ENCODE results near the gene DERL2.
A peak's percentile ranks its signal among the peaks of the same experiment; 100 is the strongest.

The DERL2 gene

DNA sequence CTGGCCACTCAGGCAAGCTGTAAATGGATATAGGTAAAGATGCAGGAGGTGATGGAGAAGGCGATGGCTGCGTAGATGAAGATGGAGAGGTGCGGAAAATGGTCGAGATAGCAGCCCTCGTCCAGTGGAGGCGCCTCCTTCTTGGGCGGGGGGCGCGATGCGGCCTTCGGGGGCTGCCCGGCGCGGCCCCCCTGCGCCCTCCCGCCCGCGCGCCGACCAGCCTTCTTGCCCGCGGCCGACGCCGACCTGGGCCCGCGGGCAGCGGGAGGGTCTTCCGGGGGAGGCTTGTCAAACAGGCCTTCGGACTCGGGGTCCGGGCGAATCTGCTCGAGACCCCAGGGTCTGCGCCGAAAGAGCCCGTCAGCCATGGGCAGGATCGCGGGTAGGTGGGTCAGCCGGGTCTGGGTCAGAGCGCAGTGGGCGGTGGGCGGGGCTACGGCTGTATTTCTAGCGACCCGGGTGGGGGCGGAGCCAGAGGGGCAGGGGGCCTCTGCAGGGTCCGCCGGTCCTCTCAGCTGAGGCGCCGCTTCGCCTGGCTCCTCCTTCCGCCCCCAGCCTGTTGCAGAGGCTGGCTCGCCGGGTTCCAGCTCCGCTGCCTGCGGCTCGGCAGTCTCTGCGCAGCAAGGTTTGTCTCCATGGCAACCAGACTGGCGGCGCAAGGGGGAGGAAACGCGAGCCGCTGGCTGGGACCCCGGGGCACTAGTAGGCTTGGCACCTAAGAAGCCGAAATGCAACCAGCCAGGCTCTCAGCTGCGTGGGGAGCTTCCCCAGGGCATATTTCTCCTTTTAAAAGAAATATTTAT, 14.8 kb upstream of the DERL2 start:
- DNase-seq = peak; percentile 68

DNA sequence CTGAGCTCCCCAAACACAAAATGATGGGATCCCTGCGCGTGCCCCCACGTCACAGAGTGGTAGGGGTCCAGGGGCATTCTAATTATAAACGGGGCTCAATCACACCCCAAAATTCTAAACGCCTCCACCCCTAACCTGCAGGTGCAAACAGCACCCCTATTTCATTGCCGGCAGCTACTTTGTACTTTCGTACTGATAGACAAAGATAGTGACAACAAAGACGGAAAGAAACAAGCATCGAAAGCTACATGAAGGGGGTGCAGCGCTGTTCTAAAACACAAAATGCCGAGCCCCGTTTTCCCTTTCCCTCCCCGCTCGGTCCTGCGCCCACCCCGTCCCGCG, 14.2 kb upstream of the DERL2 start:
- no peak for DNase-seq

DNA sequence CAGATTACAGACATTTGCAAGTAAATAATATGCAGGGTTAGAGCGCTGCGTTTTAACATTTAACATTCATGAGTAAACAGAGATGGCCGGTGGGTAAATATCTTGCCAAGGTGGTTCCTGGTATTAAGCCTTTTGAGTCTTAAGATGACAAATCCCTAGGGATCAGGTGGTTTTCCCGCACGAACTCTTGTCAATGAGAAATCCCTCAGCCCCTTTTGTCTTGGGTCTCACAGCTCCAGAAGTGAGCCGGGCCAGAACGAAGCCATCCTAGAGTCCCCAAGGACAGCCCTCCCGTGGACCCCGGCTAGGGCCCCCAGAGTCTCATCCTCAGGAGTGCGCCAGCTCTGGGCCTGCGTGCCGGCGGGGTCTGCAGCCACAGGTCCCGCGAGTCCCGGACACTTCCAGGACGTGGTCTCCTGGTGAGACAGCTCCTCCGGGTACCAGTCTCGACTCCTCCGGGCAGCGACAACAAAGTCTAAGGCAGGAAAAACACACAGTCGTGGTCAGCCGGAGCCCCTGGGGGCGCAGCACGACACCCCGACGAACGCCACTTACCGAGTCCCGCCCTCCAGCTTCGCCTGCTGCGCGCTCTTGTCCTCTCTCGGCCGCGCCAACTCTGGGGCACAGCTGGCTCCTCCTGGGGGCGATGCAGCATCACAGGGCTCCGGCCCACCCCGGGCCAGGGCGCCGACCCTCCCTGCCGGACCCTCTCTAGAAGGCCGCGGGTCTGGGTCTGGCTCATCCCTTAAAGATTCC, 13.7 kb upstream of the DERL2 start:
- no peak for DNase-seq

DNA sequence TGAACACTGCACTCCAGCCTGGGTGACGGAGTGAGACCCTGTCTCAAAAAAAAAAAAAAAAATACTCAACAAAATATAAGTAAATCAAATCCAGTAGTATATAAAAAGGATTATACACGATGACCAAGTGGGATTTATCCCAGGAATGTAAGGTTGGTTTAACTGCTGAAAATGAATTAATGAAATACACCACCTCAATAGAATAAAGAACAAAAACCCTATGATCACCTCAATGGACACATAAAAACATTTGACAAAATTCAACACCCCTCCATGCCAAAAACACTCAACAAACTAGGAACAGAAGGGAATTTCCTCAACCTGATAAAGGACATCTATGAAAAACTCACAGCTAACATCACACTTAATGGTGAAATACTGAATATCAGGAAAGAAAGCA, 7.0 kb upstream of the DERL2 start:
- no peak for DNase-seq

DNA sequence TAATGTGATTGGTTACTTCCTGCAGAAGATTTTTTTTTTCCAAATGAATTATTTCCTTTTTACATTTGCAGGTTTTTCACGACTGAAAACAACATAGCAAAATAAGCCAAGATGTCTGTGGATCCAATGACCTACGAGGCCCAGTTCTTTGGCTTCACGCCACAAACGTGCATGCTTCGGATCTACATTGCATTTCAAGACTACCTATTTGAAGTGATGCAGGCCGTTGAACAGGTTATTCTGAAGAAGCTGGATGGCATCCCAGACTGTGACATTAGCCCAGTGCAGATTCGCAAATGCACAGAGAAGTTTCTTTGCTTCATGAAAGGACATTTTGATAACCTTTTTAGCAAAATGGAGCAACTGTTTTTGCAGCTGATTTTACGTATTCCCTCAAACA, 2.8 kb upstream of the DERL2 start:
- DNase-seq = no peak

DNA sequence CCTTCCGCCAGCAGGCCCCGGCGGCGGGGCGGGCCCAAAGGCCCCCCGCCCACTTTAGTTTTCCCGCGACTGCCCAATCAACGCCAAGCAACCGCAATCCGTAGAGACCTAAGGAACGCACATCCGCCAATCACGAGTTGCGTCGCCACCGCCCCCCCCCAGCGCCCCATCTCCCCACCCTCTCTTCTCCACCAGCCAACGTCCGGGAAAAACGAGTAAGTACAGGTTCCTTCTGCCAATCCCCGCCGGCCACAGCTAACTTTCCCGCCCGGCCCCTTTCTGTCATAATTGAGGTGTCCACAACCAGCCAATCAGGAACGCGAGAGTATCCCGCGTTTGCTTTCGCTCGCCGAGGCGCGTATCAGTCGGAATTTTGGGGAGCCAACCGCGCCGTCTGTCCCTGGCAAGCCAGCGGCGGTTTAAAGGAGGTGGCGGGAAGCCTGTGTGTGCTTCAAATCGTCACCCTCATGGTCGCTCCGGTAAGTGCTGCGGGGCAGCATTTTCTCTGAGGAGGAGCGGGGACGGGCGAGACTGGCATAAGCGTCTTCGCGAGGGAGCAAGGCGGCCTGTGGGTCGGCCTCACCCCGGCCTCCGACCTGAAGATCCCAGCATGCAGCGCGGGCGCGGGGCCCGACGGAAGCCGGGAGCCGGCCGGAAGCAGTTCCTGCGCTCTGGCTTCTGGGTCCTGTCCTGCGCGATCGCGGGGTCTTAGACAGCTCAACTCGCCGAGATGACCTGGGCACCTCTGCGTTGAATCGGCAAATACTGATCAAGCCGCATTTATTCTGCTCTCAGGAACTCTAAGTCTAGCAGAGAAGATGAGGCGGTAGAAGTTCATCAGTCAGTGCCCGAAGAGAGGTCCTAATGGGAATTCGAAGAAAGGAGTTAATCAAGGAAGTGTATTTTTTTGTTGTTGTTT, 487 bp upstream of the DERL2 start, which contains the start of gene MIS12:
TSS of gene MIS12 (plus strand) at position 361 of the 919 bp plus-strand sequence. CDS start 2,297 bp downstream, outside the sequence.
- DNase-seq = peak; percentile 93

DNA sequence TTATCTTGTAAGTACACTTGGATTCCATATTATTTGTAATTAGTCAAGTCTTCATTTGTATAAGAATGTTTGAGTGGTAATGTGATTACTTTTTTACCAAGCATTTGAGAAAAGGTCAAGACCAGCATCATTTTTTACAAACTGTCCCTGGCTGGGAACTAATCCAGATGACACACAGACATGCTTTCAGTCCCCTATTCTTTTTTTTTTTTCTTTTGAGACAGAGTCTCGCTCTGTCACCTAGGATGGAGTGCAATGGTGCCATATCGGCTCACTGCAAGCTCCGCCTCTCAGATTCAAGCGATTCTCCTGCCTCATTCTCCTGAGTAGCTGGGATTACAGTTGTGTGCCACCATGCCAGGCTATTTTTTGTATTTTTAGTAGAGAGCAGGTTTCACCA, 4.5 kb downstream of the DERL2 start:
- DNase-seq = no peak

DNA sequence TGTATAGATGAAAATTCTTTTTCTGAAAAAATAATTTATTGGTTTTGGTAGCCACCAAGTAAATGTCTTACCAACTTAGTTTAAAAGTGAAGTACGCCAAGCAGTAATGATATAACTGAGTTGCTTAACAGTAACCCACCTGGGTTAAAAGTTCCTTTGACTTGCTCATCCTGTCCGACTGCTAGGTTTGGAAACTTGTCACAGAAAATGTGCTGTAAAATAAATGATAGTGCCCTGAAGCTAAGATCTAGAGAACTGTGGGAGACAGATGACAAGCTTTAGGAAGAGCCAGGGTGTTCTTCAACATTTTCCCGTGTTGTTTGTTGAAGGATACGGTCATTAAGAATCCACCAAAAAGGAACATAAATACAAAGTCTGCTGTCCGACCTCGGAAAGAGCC, 5.0 kb downstream of the DERL2 start:
- DNase-seq = no peak

DNA sequence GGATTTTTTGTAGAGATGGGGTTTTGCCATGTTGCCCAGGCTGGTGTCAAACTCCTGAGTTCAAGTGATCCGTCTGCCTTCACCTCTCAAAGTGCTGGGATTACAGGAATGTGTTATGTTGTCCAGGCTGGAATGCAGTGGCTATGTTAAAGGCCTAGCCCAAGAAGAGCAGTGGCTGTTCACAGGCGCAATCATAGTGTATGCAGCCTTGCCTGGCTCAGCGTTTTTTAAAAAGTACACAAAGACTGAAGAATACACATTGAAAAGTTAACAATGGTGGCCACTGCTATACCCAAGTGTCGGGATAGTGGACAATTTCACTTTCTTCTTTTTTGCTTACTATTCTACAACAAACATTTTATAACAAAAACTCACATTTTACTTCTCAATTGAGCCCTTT, 7.0 kb downstream of the DERL2 start:
- DNase-seq = no peak

DNA sequence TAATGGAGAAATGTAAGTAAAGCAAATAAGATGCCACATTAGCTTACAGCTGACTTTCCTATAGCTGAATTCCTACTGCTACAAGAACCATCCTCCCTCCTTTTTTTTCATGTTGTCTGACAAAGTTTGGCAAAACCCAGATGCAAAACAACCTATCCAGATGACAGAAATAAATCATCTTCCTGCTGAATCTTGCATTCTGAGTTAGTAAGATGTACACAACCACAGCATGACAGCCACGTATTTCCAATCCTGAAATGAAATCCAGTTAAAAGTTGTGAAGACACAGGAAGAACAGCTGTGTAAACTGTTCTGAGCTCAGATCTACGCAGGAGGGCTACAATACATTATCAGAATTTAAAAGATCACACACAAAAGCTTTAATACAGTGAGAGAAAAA, 12.1 kb downstream of the DERL2 start:
- no peak for DNase-seq

DNA sequence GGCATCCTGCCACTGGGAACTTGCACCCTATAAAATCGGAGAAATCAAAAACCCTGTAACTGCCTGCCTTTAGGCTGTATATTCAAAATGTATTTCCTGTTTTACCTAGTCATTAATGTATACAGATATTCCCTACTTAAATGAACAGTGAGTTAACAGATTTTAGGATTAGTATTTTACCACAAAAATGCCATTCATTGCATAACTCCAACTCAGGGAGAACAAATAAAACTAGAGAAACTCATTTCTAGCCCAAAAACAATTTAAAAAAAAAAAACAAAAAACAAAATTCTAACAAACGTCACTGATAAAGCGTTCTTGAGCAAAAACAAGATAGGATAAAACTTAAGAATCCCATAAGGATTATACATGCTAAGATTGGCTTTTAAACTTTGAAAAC, 13.5 kb downstream of the DERL2 start:
- DNase-seq = no peak

DNA sequence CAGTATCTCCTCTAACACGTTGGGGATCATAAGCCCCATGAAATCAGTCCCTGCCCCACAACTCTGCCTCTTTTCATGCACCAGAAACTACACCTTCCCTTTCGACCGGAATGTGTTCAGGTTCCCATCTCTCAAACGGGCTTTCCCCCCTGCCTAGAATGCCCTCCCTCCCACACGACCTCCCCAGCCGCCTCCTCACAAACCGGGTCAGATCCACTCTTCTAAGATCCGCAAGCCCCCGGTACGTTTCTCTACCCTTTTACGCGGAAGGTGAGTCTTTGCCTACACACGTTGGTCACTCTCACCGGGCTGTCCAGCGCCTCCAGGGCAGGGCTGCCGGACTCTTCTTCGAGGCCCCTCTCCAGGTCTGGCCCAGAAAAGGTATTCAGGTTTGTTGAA, 17.9 kb downstream of the DERL2 start:
- DNase-seq = no peak

DNA sequence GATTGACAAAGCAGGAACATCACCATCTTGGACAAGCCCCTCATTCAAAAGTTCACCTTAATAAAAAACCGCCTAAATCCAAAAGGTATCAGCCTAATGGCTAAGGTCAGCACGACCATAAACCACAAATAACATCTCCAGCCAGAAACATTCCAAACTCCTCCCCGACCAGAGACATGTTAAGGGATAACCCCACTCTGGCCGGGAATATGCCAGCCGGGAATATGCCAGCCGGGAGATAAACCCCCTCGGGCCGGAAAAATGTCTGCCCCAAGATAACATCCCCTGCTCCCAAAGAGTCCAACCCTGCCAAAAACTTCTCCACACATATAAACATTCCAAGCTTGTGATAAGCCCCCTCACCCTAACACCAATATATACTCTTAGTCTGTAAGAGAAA, 18.6 kb downstream of the DERL2 start:
- no peak for DNase-seq

DNA sequence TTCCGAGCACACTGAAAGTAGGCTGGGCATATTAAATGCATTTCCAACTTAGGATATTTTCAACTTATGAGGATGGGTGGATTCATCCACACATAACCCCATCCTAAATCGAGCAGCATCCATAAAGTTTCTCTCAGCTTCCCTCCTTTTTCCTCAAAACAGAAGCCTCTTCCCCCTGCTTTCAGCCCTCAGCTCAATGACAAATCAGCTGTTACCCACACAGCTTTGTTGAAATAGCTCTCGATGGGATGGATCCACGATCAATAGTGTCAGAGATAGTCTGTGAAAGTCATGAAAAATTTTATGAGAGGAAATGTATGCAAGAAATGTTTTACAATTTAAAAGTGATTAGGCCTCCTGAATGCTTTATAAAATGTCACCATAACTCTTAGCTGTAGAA, 19.7 kb downstream of the DERL2 start:
- no peak for DNase-seq

DNA sequence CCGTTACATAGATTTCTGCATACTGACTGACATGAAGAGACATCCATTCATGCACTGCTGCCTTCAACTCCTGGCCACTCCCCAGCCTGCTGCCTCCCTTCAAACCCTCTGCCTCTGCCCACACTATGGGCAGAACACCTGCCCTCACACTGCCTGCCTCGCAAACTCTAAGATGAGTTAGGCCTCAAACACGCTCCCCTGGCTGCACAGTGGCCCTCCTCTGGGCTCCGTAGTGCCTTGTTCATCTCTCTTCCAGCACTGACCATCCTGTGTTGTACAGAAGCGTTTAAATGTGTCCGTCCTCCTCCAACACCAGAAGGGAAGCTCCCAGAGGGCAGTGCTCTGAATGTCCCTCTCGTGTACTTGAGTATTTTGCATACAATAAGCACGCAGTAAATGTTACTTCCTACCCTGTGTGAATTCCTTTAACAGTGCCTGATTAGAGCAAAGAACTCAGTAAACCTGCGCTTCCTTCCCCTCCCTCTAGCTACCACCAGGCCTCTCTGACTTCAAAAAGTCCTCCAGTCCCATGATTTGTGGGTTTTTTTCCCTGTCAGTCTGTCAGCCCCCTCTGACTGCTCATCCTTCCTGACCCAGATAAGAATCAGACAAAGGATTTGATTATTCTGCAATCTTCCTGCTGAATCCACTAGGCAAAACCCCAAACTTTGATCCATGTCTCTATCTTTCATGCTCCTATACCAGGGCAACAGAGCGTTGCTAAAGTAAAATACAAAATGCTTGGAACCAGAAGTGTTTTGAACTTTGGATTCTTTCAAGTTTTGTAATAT, 21.1 kb downstream of the DERL2 start:
- DNase-seq = no peak

DNA sequence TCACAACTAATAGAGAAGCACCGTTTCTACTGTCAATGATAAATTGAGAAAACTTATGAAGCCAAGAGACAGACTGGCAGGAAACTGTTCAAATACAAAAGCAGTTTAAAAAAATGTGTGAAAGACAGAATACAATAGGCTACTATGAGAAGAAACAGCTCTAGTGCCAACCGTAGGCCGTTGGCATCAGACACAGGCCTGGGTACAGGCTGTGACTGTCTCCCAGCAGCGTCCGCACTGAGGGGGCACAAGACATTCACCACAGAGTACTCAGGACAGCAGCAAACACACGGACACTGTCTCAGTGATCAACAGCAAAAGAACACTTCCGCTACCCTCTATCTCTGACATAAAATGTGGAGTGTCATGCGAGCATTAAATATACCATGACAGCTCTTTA, 39.2 kb downstream of the DERL2 start:
- no peak for DNase-seq

DNA sequence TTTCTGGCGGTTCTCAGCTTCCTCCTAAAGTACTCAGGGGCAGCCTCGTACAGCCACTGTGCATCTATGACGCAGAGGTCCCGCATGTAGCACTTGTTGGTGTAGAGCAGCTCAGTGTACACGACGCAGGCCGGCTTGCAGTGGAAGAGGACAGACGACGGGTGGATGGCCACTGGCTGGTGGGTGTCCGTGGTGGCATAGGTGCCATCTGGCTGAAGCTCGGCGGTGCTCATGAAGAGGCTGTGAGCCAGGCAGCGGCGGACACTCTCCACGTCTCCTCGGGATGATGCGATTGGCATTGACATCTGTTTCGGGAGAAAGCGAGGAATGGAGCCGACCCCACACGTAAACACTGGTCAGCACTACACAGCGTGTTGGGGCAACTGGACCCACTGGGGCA, 41.8 kb downstream of the DERL2 start:
- DNase-seq = no peak

DNA sequence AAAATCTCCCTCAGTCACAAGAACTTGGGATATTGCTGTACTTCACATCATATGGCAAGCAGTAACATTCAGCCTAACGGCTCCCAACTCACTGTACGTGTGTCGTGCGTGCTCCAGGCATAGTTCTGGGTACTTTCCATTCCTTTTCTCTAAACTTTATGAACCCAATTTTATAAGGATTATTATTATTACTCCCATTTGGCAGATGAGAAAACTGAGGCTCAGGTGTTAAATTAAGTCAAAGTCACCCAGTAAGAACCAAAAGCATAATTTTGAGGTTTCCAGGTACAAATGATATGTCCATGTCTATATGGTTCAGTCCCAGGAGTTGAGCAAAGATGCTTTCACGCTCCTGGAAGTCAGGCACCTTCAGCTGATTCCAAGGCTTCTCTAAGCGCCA, 42.2 kb downstream of the DERL2 start:
- no peak for DNase-seq

DNA sequence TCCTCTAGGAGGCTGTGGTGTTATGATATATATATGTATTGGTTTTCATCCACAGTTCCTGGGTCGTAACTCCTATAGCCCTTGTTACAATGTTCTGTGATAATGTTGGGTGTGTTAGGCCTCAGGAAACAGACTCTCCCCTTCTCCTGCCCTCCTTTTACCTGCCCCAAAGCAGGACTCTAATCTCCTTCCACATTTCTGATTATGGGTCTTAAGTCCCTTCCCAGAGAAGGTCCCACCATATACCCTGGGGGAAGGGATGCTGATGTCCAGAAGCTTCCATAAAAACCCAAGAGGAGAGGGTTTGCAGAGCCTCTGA, 46.6 kb downstream of the DERL2 start:
- no peak for DNase-seq

DNA sequence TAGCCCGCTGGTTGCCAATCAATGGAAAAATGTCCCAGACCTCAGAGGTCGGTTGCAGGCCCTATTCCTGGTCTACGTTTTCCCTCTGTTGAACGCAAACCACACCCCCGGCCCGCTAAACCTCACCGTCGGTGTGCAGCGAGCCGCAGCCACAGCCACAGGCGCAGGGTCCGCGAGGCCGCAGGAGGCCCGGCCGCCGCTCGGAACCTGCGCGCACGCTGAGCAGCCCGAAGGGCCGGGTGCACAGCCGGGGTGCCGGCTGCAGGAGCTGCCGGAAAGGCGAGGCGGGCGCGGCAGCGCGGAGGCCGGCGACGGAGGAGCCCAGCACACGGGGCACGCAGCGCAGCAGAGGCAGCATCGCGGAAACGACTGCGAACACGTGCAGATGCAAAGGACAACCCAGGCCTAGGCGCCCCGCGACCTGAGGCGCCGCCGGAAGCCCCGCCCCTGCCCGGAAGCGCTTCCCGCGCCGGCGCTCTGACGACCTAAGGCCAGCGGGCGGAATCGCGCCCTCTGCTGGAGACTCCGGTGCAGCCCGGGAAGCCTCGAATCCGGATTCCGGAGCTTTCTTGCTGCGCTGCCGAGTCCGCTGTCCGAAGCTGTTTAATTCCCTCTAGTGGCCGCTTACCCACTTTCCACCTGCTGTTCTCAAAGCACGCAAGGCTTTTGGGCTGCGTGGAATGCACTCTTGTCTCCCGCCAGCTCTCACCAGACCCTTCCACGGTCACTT, 47.1 kb downstream of the DERL2 start, which contains the start of gene C1QBP:
TSS of gene C1QBP (minus strand) at position 440 of the 730 bp plus-strand sequence. CDS start at position 358, 82 bp downstream.
- peak; percentile 51 for DNase-seq

DNA sequence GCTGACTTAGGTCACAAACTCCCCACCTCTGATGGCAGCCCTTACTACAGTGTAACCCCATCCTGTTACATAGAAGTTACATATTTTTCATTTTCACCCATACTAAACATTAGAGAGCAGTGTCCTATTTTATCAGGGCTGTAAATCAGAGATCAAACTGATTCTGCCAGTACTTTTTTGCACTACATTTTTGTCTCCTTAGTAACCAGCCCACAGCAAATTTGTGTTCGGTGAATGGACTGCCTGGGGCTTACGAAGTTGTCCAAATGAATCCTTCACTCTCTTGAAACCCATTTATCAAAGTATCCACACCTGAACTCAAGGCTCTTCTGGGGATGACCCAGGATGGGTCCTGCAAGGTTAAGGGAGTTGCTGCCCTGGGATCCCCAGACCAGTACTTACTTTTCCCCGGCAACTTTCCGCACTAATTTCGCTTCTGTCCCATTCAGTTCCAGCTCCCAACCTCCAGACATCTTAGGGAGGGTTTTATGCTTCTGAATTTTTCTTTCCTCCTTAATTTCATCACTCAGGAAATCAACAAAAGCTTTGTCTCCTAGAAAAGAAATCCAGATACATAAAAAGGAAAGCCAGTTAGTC, 48.2 kb downstream of the DERL2 start:
- DNase-seq = no peak

Data from NCI-H2029 (cell line).